Caco-2 (cell line): ENCODE results near the gene SGPP1. TPM values are rescaled to one million over a fixed set of nuclear protein-coding genes. Genes with fewer than 3 reads are reported as not detected.

ENCODE experiments used
- BruUV-seq: library from RNA; stranded (reverse); fragments of 400-500 nt; replicated peaks from 2 replicates; lab custom pipeline; 2021; lab: Mats Ljungman, UMichigan
- CTCF ChIA-PET: fragments of 300-600 bp; sonication (Branson Sonifier 250); formaldehyde crosslinking; loops from one replicate; lab custom pipeline; 2022; ENCODE audit warnings: antibody characterized with exemption; lab: Charles Lee
- POLR2A ChIA-PET: fragments of 300-600 bp; sonication (Branson Sonifier 250); formaldehyde crosslinking; loops from one replicate; lab custom pipeline; 2022; ENCODE audit warnings: antibody characterized with exemption; lab: Charles Lee
- DNase-seq, 2 experiments: peaks; one replicate each; pipeline versions ENCODE4 v3.0.0 to v3.0.0-alpha.2; 2020 to 2022
- H3K27me3 ChIP-seq: replicated peaks from 2 replicates; pipeline ENCODE4 v1.6.0; 2011; ENCODE audit warnings: low read length; ENCODE audit not compliant: control insufficient read depth, insufficient read depth
- H3K36me3 ChIP-seq: 2 replicates; pipeline ENCODE4 v1.5.1; 2011; ENCODE audit warnings: low read length; ENCODE audit not compliant: control insufficient read depth, insufficient read depth
- H3K4me1 ChIP-seq: fragments of 250-450 bp; sonication (Bioruptor Pico); 2 replicates; pipeline ENCODE4 v1.5.1; 2020; ENCODE audit warnings: mild to moderate bottlenecking
- H3K4me3 ChIP-seq: 2 replicates; pipeline ENCODE4 v1.5.1; 2011; ENCODE audit warnings: low read depth, mild to moderate bottlenecking, control low read depth, low read length
- H3K9me3 ChIP-seq: fragments of 250-450 bp; sonication (Bioruptor Pico); 2 replicates; pipeline ENCODE4 v1.5.1; 2020; ENCODE audit warnings: mild to moderate bottlenecking, moderate library complexity
- H3K27ac Mint-ChIP-seq: one replicate; pipeline ENCODE4 v1.8.0; 2022; ENCODE audit warnings: mixed read lengths; ENCODE audit not compliant: unreplicated experiment
- H3K27me3 Mint-ChIP-seq: one replicate; pipeline ENCODE4 v1.8.0; 2022; ENCODE audit warnings: mixed read lengths; ENCODE audit not compliant: insufficient read depth, unreplicated experiment
- H3K36me3 Mint-ChIP-seq: one replicate; pipeline ENCODE4 v1.8.0; 2022; ENCODE audit warnings: mild to moderate bottlenecking, mixed read lengths; ENCODE audit not compliant: insufficient read depth, unreplicated experiment
- H3K4me1 Mint-ChIP-seq: one replicate; pipeline ENCODE4 v1.8.0; 2022; ENCODE audit warnings: low read depth, mixed read lengths; ENCODE audit not compliant: unreplicated experiment
- H3K4me3 Mint-ChIP-seq: one replicate; pipeline ENCODE4 v1.8.0; 2022; ENCODE audit warnings: mild to moderate bottlenecking, moderate library complexity, mixed read lengths; ENCODE audit not compliant: unreplicated experiment
- H3K9me3 Mint-ChIP-seq: one replicate; pipeline ENCODE4 v1.8.0; 2022; ENCODE audit warnings: mixed read lengths; ENCODE audit not compliant: unreplicated experiment
- intact Hi-C: fragments of 100-400 bp; cut with micrococcal nuclease; formaldehyde crosslinking; loops from one replicate; pipeline ENCODE4 v1.10.0; 2022; ENCODE audit not compliant: unreplicated experiment
- total RNA-seq: library from RNA; stranded (reverse); gene quantifications from 2 replicates; pipeline ENCODE4 v1.2.3, GENCODE V29; 2022
- TF ChIP-seq, protein P1 (sequence below), 2 experiments: fragments of 200-600 bp in 1 of 2; IDR thresholded peaks; 1 replicate in 1 of 2; 2 replicates in 1 of 2; pipeline versions ENCODE4 v1.5.1 to v1.8.0; 2011 to 2022; ENCODE audit warnings: antibody characterized with exemption in 1 of 2, control low read depth in 1 of 2, inconsistent platforms in 1 of 2, low read depth in 1 of 2, low read length in 1 of 2, mild to moderate bottlenecking in 1 of 2, moderate library complexity in 1 of 2; ENCODE audit not compliant: insufficient read depth in 1 of 2, severe bottlenecking in 1 of 2, unreplicated experiment in 1 of 2

SGPP1 gene
- total RNA-seq, 1 experiment from 2014 or later: 16.9 TPM

DNA sequence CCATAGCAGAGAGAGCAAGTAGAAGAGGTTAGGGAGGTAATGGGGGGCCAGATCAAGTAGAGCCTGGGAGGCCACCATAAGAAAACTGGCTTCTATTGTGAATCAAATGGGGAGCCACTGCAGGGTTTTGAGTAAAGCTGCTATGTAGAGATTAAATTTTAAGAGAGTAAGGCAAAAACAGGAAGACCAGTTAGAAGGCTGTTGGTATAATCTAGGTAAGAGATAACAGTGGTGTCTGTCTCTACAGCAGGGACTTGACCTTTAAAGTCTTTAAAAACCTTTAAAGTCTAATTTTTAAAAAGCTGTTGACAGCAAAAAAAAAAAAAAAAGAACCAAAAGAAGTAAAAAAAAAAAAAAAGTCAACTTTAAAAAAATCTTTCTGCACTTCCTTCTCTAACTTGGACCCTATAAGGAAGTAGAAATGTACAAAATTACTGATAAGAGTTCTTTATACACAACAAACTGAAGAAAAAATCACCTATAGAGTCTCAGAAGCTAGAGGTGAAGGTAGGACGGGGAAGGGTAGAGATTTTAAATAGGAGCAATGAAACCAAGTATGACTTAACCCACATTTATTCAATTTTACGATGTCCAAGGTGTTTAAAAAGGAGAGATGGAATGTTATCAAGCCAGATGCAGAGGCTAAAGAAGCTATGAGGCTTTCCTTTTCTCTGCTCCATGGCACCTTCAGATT is 26.1 kb downstream of the SGPP1 start:
- H3K27me3 Mint-ChIP-seq: no peaks in the 10 kb centered on the region
- Histone ChIP-seq H3K27me3 (no peaks in the 10 kb centered on the region), H3K36me3 (no peaks in the 10 kb centered on the region), H3K4me1 (no peaks in the 10 kb centered on the region), H3K9me3 (no peaks in the 10 kb centered on the region), H3K4me3 (no peak overlapping the region)
- intact Hi-C loops: no loop called here
- peaks cover 5% of the 10 kb centered on the region for H3K36me3 Mint-ChIP-seq
- TF ChIP-seq, protein P1, sequence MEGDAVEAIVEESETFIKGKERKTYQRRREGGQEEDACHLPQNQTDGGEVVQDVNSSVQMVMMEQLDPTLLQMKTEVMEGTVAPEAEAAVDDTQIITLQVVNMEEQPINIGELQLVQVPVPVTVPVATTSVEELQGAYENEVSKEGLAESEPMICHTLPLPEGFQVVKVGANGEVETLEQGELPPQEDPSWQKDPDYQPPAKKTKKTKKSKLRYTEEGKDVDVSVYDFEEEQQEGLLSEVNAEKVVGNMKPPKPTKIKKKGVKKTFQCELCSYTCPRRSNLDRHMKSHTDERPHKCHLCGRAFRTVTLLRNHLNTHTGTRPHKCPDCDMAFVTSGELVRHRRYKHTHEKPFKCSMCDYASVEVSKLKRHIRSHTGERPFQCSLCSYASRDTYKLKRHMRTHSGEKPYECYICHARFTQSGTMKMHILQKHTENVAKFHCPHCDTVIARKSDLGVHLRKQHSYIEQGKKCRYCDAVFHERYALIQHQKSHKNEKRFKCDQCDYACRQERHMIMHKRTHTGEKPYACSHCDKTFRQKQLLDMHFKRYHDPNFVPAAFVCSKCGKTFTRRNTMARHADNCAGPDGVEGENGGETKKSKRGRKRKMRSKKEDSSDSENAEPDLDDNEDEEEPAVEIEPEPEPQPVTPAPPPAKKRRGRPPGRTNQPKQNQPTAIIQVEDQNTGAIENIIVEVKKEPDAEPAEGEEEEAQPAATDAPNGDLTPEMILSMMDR (IDR thresholded peaks at IDR 0.05; ENCODE audit: insufficient read depth in 1 of 2, low read depth in 1 of 2, low read length in 1 of 2, severe bottlenecking in 1 of 2, unreplicated experiment in 1 of 2): no peak
- H3K4me1 Mint-ChIP-seq: peaks cover 7% of the 10 kb centered on the region
- H3K9me3 Mint-ChIP-seq: no peaks in the 10 kb centered on the region
- CTCF ChIA-PET: no interaction called here
- no peak overlapping the region for H3K27ac Mint-ChIP-seq
- no peak overlapping the region for H3K4me3 Mint-ChIP-seq
- BruUV-seq: no TSS peak
- DNase-seq: no peak
- POLR2A ChIA-PET: no interaction called here

DNA sequence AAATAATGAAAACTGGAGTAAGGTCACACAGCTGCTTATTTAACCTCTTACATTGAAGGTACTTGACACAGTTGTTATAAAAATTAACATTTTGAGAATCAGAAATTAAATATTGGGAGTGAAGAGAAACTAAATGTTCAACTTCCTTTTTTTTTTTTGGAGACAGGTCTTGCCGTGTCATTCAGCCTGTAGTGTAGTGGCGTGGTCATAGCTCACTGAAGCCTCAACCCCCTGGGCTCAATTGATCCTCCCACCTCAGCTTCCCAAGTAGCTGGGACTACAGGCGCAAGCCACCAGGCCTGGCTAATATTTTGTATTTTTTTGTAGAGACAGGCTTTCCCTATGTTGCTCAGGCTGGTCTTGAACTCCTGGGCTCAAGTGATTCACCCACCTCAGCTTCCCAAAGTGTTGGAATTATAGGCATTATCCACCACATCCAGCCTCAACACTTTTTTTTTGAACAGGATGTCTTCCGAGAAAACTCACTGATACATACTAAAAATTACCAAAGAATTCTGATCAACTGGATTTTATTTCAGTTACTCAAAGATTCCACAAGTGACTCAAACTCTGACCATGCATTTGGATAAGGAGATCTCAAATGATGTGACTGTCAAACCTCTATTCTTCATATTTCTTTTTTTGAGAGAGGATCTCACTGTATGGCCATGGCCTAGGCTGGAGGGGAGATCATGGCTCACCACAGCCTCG is 35.4 kb downstream of the SGPP1 start:
- Histone ChIP-seq H3K4me1 (peaks cover 8% of the 10 kb centered on the region; the same call in 1 of the 2 replicates), H3K4me3 (no peak overlapping the region), H3K27me3 (no peaks in the 10 kb centered on the region), H3K9me3 (no peaks in the 10 kb centered on the region), H3K36me3 (no peaks in the 10 kb centered on the region)
- Mint-ChIP-seq H3K4me3 (no peak overlapping the region), H3K27me3 (no peaks in the 10 kb centered on the region), H3K9me3 (no peaks in the 10 kb centered on the region), H3K36me3 (peaks cover 3% of the 10 kb centered on the region), H3K4me1 (no peaks in the 10 kb centered on the region), H3K27ac (no peak overlapping the region)
- BruUV-seq: no TSS peak
- ChIA-PET CTCF (no interaction called here), POLR2A (no interaction called here)
- DNase-seq: no peak
- TF ChIP-seq, protein P1 (IDR thresholded peaks at IDR 0.05; ENCODE audit: insufficient read depth in 1 of 2, low read depth in 1 of 2, low read length in 1 of 2, severe bottlenecking in 1 of 2, unreplicated experiment in 1 of 2): no peak
- intact Hi-C loops: no loop called here

DNA sequence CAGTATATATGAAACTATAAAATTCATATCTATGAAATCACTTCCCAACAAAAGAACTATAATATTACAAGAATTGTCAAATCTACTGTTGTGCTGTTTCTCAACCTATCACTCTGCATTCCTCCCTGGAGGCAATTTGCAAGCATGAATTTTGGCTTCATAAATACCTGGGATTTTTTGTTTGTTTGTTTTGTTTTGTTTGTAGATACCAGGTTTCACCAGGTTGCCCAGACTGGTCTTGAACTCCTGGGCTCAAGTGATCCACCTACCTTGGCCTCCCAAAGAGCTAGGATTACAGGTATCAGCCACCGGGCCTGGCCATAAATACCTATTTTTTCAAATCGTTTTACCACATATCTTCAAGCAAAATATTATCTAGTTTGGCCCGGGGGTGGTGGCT is 38.7 kb downstream of the SGPP1 start:
- TF ChIP-seq, protein P1 (IDR thresholded peaks at IDR 0.05; ENCODE audit: insufficient read depth in 1 of 2, low read depth in 1 of 2, low read length in 1 of 2, severe bottlenecking in 1 of 2, unreplicated experiment in 1 of 2): no peak
- no peaks in the 10 kb centered on the region for H3K9me3 ChIP-seq
- ChIA-PET CTCF (no interaction called here), POLR2A (no interaction called here)
- Mint-ChIP-seq H3K27ac (no peak overlapping the region), H3K4me3 (no peak overlapping the region), H3K36me3 (peaks cover 7% of the 10 kb centered on the region), H3K4me1 (no peaks in the 10 kb centered on the region), H3K27me3 (no peaks in the 10 kb centered on the region), H3K9me3 (no peaks in the 10 kb centered on the region)
- no peaks in the 10 kb centered on the region for H3K36me3 ChIP-seq
- peaks cover 8% of the 10 kb centered on the region; the same call in 1 of the 2 replicates for H3K4me1 ChIP-seq
- no peaks in the 10 kb centered on the region for H3K27me3 ChIP-seq
- no peak overlapping the region for H3K4me3 ChIP-seq
- peak; percentile 34 to 44 for DNase-seq
- intact Hi-C loops: no loop called here
- BruUV-seq: no TSS peak
